Activated B cell treated with CpG ODN at 0.5 μM for 24 hours (primary cell): Measurements from ENCODE around the gene ATP11A. TPM values are rescaled to one million over a fixed set of nuclear protein-coding genes. Genes with fewer than 3 reads are reported as not detected.
"Not testable (repeated sequence)": the region's sequence is repeated elsewhere in the genome, so short reads cannot be mapped to it uniquely, and the experiment has no call there.

Source experiments
- ATAC-seq: fragments of 200-7000 bp; cut with Tn5 transposase; one replicate; pipeline ENCODE4 v1.10.0; 2021; ENCODE audit warnings: low read depth, mild to moderate bottlenecking, moderate library complexity
- CTCF ChIA-PET: fragments of 350-600 bp; sonication (Branson Sonifier 250); formaldehyde crosslinking; loops from one replicate; lab custom pipeline; 2021; ENCODE audit warnings: antibody characterized with exemption; lab: Charles Lee
- POLR2A ChIA-PET: fragments of 350-600 bp; sonication (Branson Sonifier 250); formaldehyde crosslinking; loops from one replicate; lab custom pipeline; 2021; ENCODE audit warnings: antibody characterized with exemption; lab: Charles Lee
- DNase-seq: peaks from one replicate; pipeline ENCODE4 v3.0.0; 2022
- H3K27ac Mint-ChIP-seq: one replicate; pipeline ENCODE4 v1.8.0; 2020; ENCODE audit warnings: mixed read lengths
- H3K27me3 Mint-ChIP-seq: one replicate; pipeline ENCODE4 v1.8.0; 2021; ENCODE audit warnings: mixed read lengths
- H3K36me3 Mint-ChIP-seq: one replicate; pipeline ENCODE4 v1.8.0; 2021; ENCODE audit warnings: low read depth, mixed read lengths
- H3K4me1 Mint-ChIP-seq: one replicate; pipeline ENCODE4 v1.8.0; 2021; ENCODE audit warnings: mixed read lengths
- H3K4me3 Mint-ChIP-seq: one replicate; pipeline ENCODE4 v1.8.0; 2020; ENCODE audit warnings: mild to moderate bottlenecking, mixed read lengths
- H3K9me3 Mint-ChIP-seq: one replicate; pipeline ENCODE4 v1.8.0; 2020; ENCODE audit warnings: mixed read lengths
- intact Hi-C: fragments of 100-400 bp; cut with micrococcal nuclease; formaldehyde crosslinking; loops from one replicate; pipeline ENCODE4 v1.15.1; 2024
- total RNA-seq: library from RNA; stranded (reverse); gene quantifications from 2 replicates; pipeline ENCODE4 v1.2.3, GENCODE V29; 2022
- TF ChIP-seq, protein P1 (sequence below): fragments of 200-600 bp; IDR thresholded peaks from one replicate; pipeline ENCODE4 v1.8.0; 2022; ENCODE audit warnings: antibody characterized with exemption, mild to moderate bottlenecking

The ATP11A gene
- total RNA-seq, 1 donor from 2014 or later, result 49.6 TPM

- CTCF ChIA-PET, result no interaction called here
- Mint-ChIP-seq H3K4me1 (no peaks in the 10 kb centered on the region), H3K27ac (no peak overlapping the region), H3K36me3 (peaks cover 53% of the 10 kb centered on the region), H3K9me3 (no peaks in the 10 kb centered on the region), H3K4me3 (no peak overlapping the region), H3K27me3 (no peaks in the 10 kb centered on the region)
- TF ChIP-seq, protein P1, sequence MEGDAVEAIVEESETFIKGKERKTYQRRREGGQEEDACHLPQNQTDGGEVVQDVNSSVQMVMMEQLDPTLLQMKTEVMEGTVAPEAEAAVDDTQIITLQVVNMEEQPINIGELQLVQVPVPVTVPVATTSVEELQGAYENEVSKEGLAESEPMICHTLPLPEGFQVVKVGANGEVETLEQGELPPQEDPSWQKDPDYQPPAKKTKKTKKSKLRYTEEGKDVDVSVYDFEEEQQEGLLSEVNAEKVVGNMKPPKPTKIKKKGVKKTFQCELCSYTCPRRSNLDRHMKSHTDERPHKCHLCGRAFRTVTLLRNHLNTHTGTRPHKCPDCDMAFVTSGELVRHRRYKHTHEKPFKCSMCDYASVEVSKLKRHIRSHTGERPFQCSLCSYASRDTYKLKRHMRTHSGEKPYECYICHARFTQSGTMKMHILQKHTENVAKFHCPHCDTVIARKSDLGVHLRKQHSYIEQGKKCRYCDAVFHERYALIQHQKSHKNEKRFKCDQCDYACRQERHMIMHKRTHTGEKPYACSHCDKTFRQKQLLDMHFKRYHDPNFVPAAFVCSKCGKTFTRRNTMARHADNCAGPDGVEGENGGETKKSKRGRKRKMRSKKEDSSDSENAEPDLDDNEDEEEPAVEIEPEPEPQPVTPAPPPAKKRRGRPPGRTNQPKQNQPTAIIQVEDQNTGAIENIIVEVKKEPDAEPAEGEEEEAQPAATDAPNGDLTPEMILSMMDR, result no peak
- POLR2A ChIA-PET, result interaction anchor here (0.6 kb wide), 1 partner anchor 58 kb away, joined by 3 read pairs; no protein-coding TSS in a partner anchor
- no peak for DNase-seq
- ATAC-seq, result no peak
- intact Hi-C loops, result no loop called here
Observed at GRCh38 chr13:112880976-112881540, 191.2 kb downstream of the ATP11A start.

DNA sequence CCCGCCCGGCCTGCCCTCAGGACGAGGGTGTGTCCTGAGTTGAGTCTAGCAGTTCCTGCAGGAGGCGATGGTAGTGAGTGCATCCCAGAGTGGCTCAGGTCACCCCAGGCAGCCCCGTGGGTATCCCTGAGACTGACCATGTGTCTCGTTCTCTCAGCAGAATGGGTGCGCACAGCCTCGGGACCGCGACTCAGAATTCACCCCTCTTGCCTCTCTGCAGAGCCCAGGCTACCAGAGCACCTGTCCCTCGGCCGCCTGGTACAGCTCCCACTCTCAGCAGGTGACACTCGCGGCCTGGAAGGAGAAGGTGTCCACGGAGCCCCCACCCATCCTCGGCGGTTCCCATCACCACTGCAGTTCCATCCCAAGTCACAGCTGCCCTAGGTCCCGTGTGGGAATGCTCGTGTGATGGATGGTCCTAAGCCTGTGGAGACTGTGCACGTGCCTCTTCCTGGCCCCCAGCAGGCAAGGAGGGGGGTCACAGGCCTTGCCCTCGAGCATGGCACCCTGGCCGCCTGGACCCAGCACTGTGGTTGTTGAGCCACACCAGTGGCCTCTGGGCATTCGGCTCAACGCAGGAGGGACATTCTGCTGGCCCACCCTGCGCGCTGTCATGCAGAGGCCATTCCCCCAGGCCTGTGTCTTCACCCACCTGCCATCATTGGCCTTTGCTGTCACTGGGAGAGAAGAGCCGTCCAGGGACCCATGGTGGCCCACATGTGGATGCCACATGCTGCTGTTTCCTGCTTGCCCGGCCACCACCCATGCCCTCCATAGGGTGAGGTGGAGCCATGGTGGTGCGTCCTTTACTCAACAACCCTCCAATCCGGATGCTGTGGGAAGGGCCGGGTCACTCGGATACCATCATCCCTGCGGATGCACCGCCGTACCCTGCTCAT is 192.1 kb downstream of the ATP11A start:
- no peaks in the 10 kb centered on the region for H3K27me3 Mint-ChIP-seq
- H3K4me1 Mint-ChIP-seq, result no peaks in the 10 kb centered on the region
- no peak overlapping the region for H3K27ac Mint-ChIP-seq
- peaks cover 48% of the 10 kb centered on the region for H3K36me3 Mint-ChIP-seq
- no peak for ATAC-seq
- POLR2A ChIA-PET, result interaction anchor here (0.6 to 0.7 kb wide), 2 partner anchors 59 to 172 kb away, joined by 3 to 7 read pairs; no protein-coding TSS in a partner anchor
- H3K9me3 Mint-ChIP-seq, result no peaks in the 10 kb centered on the region
- TF ChIP-seq, protein P1, result no peak
- no peak for DNase-seq
- no peak overlapping the region for H3K4me3 Mint-ChIP-seq
- CTCF ChIA-PET, result no interaction called here
- intact Hi-C loops, result no loop called here

GRCh38 chr13:112882555-112883024 is 192.8 kb downstream of the ATP11A start:
- H3K27me3 Mint-ChIP-seq, result no peaks in the 10 kb centered on the region
- H3K9me3 Mint-ChIP-seq, result no peaks in the 10 kb centered on the region
- DNase-seq (no peak), ATAC-seq (no peak)
- CTCF ChIA-PET, result no interaction called here
- no peak overlapping the region for H3K27ac Mint-ChIP-seq
- TF ChIP-seq, protein P1, result no peak
- intact Hi-C loops, result no loop called here
- no peak overlapping the region for H3K4me3 Mint-ChIP-seq
- no peaks in the 10 kb centered on the region for H3K4me1 Mint-ChIP-seq
- POLR2A ChIA-PET, result interaction anchor here (0.7 kb wide), 1 partner anchor 172 kb away, joined by 7 read pairs; no protein-coding TSS in a partner anchor
- H3K36me3 Mint-ChIP-seq, result peaks cover 48% of the 10 kb centered on the region

DNA sequence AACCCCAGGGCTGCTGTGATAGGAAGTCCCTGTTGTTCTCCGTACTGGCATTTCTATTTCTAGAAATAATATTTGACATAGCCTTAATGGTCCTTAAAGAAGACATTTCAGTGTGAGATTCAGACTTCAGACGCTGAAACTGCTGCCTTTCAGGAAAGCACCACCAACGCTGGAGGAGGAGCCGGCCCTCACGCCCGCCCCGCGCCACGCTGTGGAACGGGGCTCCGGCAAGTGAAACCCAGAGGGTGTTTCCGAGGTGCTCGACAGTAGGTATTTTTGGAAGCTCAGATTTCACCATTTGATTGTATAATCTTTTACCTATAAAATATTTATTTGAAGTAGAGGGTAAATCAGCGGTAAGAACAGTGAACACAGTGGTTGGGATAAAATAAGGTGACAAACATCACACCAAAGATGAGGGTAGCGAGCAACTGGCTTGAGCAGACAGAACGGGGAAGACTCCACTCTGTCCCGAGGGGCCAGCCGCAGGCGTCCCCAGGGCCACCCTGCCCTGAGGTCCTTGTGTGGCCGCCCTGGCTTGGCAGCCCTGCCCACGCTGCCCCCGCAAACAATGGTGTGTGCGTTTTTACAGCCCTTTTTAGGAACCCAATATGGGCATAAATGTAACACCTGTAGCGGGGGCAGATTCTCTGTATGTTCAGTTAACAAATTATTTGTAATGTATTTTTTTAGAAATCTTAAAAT is 193.6 kb downstream of the ATP11A start:
- H3K27ac Mint-ChIP-seq, result no peak overlapping the region
- H3K4me1 Mint-ChIP-seq, result no peaks in the 10 kb centered on the region
- TF ChIP-seq, protein P1, result no peak
- no peak overlapping the region for H3K4me3 Mint-ChIP-seq
- peaks cover 43% of the 10 kb centered on the region for H3K36me3 Mint-ChIP-seq
- CTCF ChIA-PET, result no interaction called here
- H3K27me3 Mint-ChIP-seq, result no peaks in the 10 kb centered on the region
- DNase-seq (no peak), ATAC-seq (no peak)
- intact Hi-C loops, result no loop called here
- POLR2A ChIA-PET, result no interaction called here
- H3K9me3 Mint-ChIP-seq, result no peaks in the 10 kb centered on the region

DNA sequence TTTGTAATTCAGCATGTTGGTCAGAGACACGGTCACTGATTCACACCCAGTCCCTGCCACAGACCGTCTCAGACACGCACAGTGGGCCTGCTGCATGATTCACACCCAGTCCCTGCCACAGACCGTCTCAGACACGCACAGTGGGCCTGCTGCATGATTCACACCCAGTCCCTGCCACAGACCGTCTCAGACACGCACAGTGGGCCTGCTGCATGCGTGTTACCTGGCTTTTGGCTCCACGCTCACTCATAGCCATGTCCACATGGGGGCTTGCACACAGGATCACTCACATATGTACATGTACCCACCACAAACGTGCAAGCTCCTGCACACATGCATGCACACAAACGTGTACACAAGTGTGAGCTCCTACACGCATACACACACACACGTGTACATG is 194.9 kb downstream of the ATP11A start:
- H3K9me3 Mint-ChIP-seq, DNase-seq, H3K4me3 Mint-ChIP-seq, H3K4me1 Mint-ChIP-seq, POLR2A ChIA-PET, H3K27ac Mint-ChIP-seq, ATAC-seq, H3K27me3 Mint-ChIP-seq, intact Hi-C loops: not testable (repeated sequence)
- CTCF ChIA-PET, result interaction anchor here (1.0 kb wide), 1 partner anchor 11 kb away, joined by 5 read pairs; no protein-coding TSS in a partner anchor
- H3K36me3 Mint-ChIP-seq, result peaks cover 34% of the 10 kb centered on the region
